GM18868 (cell line): ENCODE results near the gene HSPA1L.
A peak's percentile ranks its signal among the peaks of the same experiment; 100 is the strongest.

Source experiments
- ATAC-seq: cut with Tn5 transposase; IDR thresholded peaks from one replicate; pipeline ENCODE4 v1.9.1; 2021; ENCODE audit warnings: mild to moderate bottlenecking, moderate library complexity; ENCODE audit not compliant: unreplicated experiment

HSPA1L gene

GRCh38 chr6:31784098-31784925 lies 30.8 kb downstream of the HSPA1L start:
- no peak for ATAC-seq

- no peak for ATAC-seq
Measured at GRCh38 chr6:31782126-31782855, 32.8 kb downstream of the HSPA1L start.

- ATAC-seq: no peak
Measured at GRCh38 chr6:31781244-31782125, 33.6 kb downstream of the HSPA1L start.

- ATAC-seq: no peak
Measured at GRCh38 chr6:31780507-31781243, 34.4 kb downstream of the HSPA1L start.

DNA sequence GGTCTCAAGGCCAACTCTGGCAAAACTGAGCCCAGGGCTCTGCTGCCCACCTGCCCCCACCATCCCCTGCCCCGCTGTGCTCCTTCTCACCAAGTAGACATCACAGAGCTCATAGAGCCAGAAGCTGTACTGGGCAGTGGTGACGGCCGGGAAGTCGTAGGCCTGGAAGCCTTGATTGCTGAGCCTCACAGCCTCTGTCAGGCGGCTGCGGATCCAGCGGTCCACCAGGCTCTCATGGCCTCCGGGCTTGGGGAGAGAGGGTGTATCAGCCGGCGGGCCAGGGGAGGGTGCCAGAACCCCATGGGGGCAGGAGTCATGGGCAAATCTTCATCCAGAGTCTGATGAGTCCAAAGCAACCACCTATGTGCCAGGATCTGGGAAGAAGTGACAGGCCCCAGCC lies 35.2 kb downstream of the HSPA1L start:
- no peak for ATAC-seq

DNA sequence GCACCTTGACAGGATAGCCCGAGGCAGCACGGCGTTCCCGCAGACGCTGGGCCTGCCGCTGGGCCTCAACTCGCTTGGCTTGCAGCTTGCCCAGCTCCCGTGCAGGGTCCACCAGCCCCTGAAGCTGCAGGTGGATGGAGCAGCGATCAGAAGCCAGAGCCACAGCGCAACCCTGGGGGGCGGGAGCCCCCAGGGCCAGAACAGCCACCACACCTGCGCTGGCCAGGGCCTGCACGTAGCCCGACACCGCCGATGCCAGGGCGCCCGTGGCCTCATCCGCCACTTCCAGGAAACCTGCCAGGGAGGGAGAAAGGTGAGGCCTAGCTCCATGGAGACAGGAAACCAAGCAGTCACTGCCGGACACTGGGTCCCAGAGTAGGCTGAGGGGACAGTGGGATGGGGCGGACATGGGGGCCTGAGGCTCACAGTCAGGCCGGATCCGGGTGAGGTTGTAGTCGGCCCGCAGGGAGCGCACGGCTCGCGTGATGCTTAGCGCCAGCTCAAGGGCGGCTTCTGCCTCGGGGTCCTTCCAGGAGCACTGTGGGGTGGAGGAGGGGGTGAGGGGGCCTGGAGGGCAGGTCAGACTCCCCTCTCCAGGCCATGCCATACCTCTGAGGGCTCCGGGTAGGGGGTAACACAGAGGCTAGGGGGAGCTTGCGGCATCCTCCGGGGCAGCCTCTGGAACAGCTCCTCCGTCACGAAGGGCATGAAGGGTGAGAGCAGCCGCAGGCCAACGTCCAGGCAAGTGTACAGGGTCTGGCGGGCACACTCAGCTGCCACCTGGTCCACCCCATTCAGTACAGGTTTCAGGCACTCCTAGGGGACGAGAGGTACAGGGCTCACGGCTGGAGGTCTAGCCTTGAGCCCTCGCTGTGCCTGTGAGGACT lies 35.8 kb downstream of the HSPA1L start:
- no peak for ATAC-seq

DNA sequence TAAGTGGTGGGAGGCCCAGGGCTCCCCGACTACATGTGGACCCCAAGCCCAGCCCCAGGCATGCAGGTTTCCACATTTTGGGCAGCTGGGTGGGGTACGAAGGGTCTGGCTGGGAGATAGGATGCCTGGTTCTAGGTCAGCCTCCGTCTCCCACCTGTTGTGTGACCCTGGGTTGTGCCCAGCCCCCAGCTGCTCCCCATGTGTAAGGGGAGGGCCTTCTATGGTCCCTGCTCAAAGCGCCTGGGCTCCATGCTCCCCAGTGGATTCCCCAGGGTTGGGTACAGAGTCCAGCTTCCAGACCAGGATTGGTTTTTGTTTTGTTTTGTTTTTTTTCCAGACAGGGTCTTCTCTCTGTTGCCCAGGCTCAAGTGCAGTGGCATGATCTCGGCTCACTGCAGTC lies 36.9 kb downstream of the HSPA1L start:
- ATAC-seq: no peak

GRCh38 chr6:31777667-31778050 lies 37.4 kb downstream of the HSPA1L start:
- no peak for ATAC-seq

GRCh38 chr6:31776989-31777666 lies 38.0 kb downstream of the HSPA1L start, which contains the start of gene VWA7:
Gene VWA7 (minus strand): TSS chr6:31777328. CDS start chr6:31776779, 549 bp downstream.
- ATAC-seq: peak; percentile 87

GRCh38 chr6:31776485-31776988 lies 38.5 kb downstream of the HSPA1L start:
- no peak for ATAC-seq

DNA sequence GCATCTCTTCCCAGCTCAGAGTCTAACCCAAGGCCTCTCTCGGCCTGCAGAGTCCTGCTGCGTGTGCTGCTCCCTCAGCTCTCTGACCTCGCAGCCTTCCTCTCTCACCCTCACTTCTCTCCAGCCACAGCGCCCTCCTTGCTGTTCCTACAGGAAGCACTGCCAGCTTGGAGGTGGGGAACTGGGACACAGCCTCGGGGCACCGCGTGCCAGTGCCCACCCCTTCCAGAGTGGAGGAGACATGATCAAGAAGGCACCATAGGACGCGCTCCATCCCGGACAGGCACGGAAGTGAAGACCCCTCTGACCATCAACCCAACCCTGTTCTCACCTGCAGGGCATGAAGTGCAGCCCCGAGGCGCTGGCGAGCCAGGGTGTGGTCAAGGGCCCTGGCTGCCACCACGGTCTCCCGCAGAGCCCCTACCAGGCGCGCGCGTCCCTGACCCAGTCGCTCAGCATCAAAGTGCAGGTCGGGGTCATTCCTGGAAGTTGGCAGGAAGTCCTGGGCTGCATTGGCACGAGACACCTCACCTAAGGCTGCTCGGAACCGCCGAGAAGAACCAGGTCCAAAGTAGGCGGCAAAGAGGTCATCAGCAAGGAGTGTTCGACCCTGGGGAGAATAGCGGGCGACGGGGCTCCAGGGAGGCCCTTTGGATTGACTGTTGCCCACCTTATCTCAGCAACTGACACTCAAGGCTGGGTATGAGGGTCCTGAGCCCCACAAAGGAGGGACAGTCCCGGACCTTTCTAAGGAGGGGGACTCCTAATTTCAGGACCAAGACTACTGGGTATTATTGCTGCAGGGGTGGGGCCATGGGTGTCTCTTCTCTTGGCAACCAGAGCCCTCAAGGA lies 39.2 kb downstream of the HSPA1L start:
- no peak for ATAC-seq

GRCh38 chr6:31775184-31775583 lies 39.9 kb downstream of the HSPA1L start:
- ATAC-seq: no peak

DNA sequence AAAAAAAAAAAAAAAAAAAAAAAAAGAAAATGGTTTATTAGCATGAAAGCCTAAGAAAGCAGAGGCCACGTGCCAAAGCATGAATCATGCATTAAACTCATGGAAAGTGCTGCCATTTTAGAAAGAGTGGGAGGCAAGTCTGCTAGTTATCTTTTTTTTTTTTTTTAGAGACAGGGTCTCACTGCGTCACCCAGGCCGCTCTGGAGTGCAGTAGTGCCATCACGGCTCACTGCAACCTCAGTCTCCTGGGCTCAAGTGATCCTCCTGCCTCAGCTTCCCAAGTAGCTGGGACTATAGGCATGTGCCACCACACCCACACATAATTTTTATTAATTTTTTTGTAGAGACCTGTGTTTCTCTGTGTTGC lies 43.1 kb downstream of the HSPA1L start:
- no peak for ATAC-seq

- no peak for ATAC-seq
Measured at GRCh38 chr6:31770860-31771259, 44.2 kb downstream of the HSPA1L start.

- ATAC-seq: no peak
Measured at GRCh38 chr6:31769684-31770371, 45.3 kb downstream of the HSPA1L start.

- ATAC-seq: no peak
Measured at GRCh38 chr6:31768363-31769257, 46.5 kb downstream of the HSPA1L start.
